ENCODE measurements around the gene CHRNA1. TPM values are rescaled to one million over a fixed set of nuclear protein-coding genes. Genes with fewer than 3 reads are reported as not detected.

CHRNA1 gene
- total RNA-seq, 2 donors from 2014 or later = 0.43 TPM; not detected in 1

DNA sequence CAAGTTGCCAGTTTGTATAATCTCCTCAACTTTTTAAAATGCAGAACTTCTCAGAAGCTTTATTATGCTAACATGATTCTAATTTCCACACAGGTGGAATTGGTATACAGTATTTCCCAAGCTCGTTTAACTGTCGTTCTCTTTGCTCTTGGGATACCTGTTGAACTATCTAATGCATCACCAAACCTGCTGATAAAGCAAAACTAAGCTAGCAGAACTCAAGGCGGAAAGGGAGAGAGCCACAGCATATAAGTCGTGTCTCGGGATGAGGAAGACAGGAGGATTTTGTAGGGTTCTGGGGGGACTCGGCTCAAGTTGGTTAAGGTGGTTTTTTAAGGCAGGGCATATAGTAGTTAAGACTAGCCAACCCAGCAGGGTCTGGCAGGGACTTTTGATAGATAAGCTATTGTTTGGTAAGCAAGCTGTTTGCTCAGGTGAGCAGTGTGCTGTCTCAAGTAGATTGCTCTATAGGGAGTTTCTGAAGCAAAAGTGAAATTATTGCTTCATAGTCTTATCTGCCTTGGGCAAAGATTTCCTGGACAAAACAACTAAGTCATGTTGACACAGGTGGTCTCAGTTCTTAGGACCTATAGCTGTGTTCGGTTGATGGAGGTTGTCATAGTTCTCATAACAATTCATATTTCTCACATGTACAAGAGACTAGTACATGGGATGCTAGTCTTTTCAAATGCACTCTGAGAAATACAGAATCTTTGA, 28.2 kb upstream of the CHRNA1 start:
- no peak for DNase-seq (ENCODE audit: low spot score)
- H3K27ac ChIP-seq = no peak overlapping the region
- no peak overlapping the region for H3K4me3 ChIP-seq
- H3K9me3 ChIP-seq = no peaks in the 10 kb centered on the region
- no peaks in the 10 kb centered on the region for H3K4me1 ChIP-seq
- no peaks in the 10 kb centered on the region for H3K27me3 ChIP-seq
- no peaks in the 10 kb centered on the region for H3K36me3 ChIP-seq
- TF ChIP-seq CTCF (IDR thresholded peaks at IDR 0.05) = no peak

- TF ChIP-seq CTCF (IDR thresholded peaks at IDR 0.05) = no peak
- no peaks in the 10 kb centered on the region for H3K9me3 ChIP-seq
- DNase-seq (ENCODE audit: low spot score) = no peak
- no peaks in the 10 kb centered on the region for H3K27me3 ChIP-seq
- H3K4me1 ChIP-seq = no peaks in the 10 kb centered on the region
- H3K27ac ChIP-seq = no peak overlapping the region
- no peak overlapping the region for H3K4me3 ChIP-seq
- no peaks in the 10 kb centered on the region for H3K36me3 ChIP-seq
These were observed 27.5 kb upstream of the CHRNA1 start for GRCh38 chr2:174791746-174792280.

GRCh38 chr2:174791020-174791419, 26.7 kb upstream of the CHRNA1 start:
- Histone ChIP-seq H3K27ac (no peak overlapping the region), H3K4me3 (no peak overlapping the region), H3K4me1 (no peaks in the 10 kb centered on the region), H3K27me3 (no peaks in the 10 kb centered on the region), H3K36me3 (no peaks in the 10 kb centered on the region), H3K9me3 (no peaks in the 10 kb centered on the region)
- DNase-seq (ENCODE audit: low spot score) = no peak
- no peak for TF ChIP-seq CTCF (IDR thresholded peaks at IDR 0.05)

DNA sequence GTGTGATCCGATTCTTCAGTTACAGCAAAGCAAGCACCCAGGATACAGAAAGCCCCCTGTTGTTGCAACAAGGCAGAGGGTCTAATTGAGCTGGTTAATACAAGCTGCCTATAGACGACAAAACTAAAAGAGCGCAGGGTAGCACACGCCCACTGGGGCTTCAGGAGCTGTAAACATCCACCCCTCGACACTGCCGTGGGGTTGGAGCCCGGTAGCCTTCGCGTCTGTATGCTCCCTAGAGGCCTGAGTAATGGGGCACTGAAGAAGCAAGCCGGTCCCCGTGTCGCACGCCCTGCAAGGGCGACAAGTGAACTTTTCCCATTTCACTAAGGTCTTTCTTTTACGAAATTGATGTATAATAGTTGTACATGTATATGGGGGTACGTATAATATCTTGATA, 24.7 kb upstream of the CHRNA1 start:
- TF ChIP-seq CTCF (IDR thresholded peaks at IDR 0.05) = no peak
- DNase-seq (ENCODE audit: low spot score) = no peak
- no peaks in the 10 kb centered on the region for H3K27me3 ChIP-seq

DNA sequence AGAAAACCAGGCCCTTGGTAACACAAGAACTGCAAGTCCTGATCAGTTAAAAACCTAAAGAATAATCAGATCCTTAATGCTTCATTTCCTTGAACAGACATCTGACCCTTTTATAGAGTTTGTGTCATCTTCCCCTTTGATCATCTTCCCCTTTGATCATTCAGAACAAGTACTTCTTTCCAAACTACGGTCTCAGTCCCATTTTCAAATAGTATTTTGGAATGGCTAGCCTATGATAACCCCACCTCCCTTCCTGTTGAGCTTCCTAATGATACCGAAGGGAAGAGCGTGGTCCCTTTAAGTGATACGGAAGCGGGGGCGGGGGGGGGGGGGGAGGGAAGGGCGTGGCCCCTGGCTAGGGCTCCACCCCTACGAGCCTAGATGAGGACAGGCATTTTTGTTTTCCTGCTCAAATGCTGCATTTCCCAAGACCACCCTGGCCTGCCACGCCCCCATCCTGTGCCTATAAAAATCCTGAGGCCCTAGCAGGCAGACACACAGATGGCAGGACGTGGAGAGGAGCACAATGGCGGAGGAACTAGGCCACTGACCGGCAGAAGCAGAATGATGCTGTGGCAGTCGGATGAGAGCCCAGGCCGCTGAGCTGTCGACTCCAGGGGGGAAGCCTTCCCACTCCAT, 24.1 kb upstream of the CHRNA1 start:
- Histone ChIP-seq H3K4me3 (no peak overlapping the region), H3K36me3 (no peaks in the 10 kb centered on the region), H3K27ac (no peak overlapping the region), H3K9me3 (no peaks in the 10 kb centered on the region), H3K27me3 (no peaks in the 10 kb centered on the region), H3K4me1 (no peaks in the 10 kb centered on the region)
- no peak for DNase-seq (ENCODE audit: low spot score)
- no peak for TF ChIP-seq CTCF (IDR thresholded peaks at IDR 0.05)

More for the DNA sequence above, 24.7 kb upstream of the CHRNA1 start:
- Histone ChIP-seq H3K4me3 (no peak overlapping the region), H3K36me3 (no peaks in the 10 kb centered on the region), H3K4me1 (no peaks in the 10 kb centered on the region), H3K9me3 (no peaks in the 10 kb centered on the region), H3K27ac (no peak overlapping the region)
